Prostate gland (tissue), 2 donors: ENCODE measurements around the gene SMC5. TPM values are rescaled to one million over a fixed set of nuclear protein-coding genes. Genes with fewer than 3 reads are reported as not detected.

Experiments used
- DNase-seq: peaks from one replicate; pipeline ENCODE4 v3.0.0-alpha.2; 2019; ENCODE audit warnings: low spot score
- H3K27ac ChIP-seq, 2 donors: fragments of 200-600 bp; sonication (generic); 2 replicates each; pipeline ENCODE4 v1.5.1; 2017 to 2019
- H3K27me3 ChIP-seq: fragments of 200-600 bp; sonication (generic); replicated peaks from 2 replicates; pipeline ENCODE4 v1.5.1; 2019; ENCODE audit not compliant: insufficient read depth
- H3K36me3 ChIP-seq, 2 donors: fragments of 200-600 bp; sonication (generic); 1 replicate in 1 of 2; 2 replicates in 1 of 2; pipeline versions ENCODE4 v1.5.1 to v1.8.1; 2017 to 2019
- H3K4me1 ChIP-seq: fragments of 200-600 bp; sonication (generic); replicated peaks from 2 replicates; pipeline ENCODE4 v1.5.1; 2019
- H3K4me3 ChIP-seq, 2 donors: fragments of 200-600 bp; sonication (generic); 2 replicates each; pipeline ENCODE4 v1.5.1; 2017 to 2019
- H3K9me3 ChIP-seq: fragments of 200-600 bp; sonication (generic); 2 replicates; pipeline ENCODE4 v1.5.1; 2017
- CTCF ChIP-seq, 4 experiments: fragments of 200-600 bp in 2 of 4; fragments of 450-650 bp in 2 of 4; sonication (generic) in 2 of 4; IDR thresholded peaks; 1 replicate in 3 of 4; 2 replicates in 1 of 4; pipeline ENCODE4 v1.5.1; 2016 to 2019; ENCODE audit warnings: antibody characterized with exemption in 4 of 4, mild to moderate bottlenecking in 2 of 4, moderate library complexity in 2 of 4
- POLR2A ChIP-seq: fragments of 450-650 bp; IDR thresholded peaks from one replicate; pipeline ENCODE4 v1.6.1; 2016; ENCODE audit warnings: antibody characterized with exemption, mild to moderate bottlenecking
- POLR2AphosphoS5 ChIP-seq: sonication (generic); formaldehyde crosslinking; IDR thresholded peaks from one replicate; pipeline ENCODE4 v1.6.1; 2017; ENCODE audit warnings: antibody characterized with exemption
- WGBS: methylation state at CpG from one replicate; pipeline ENCODE4 v1.1.5; 2018; 5-methylcytosine and 5-hydroxymethylcytosine counted together
- intact Hi-C: fragments of 100-400 bp; cut with DNase I; formaldehyde crosslinking; loops from one replicate; pipeline ENCODE4 v1.14.2; 2022
- total RNA-seq, 2 donors: library from RNA; depleted of rRNA; stranded (reverse); fragments of >200 nt; gene quantifications; one replicate each; pipeline ENCODE4 v1.1.0, GENCODE V29; 2016

SMC5 gene
- total RNA-seq, 2 donors from 2014 or later, result 28.7 to 29.7 TPM

GRCh38 chr9:70285981-70286598, 27.3 kb downstream of the SMC5 start:
- Histone ChIP-seq H3K4me1 (no peaks in the 10 kb centered on the region), H3K4me3 (no peak overlapping the region), H3K27me3 (no peaks in the 10 kb centered on the region), H3K36me3 (no peaks in the 10 kb centered on the region), H3K27ac (no peak overlapping the region), H3K9me3 (no peaks in the 10 kb centered on the region)
- TF ChIP-seq POLR2AphosphoS5, result no peak
- TF ChIP-seq CTCF (IDR thresholded peaks at IDR 0.05), result no peak
- TF ChIP-seq POLR2A, result no peak
- WGBS, result 42% methylated on average over 4 of the region's 4 CpGs
- DNase-seq, result no peak
- intact Hi-C loops, result no loop called here

GRCh38 chr9:70290626-70291025, 31.8 kb downstream of the SMC5 start:
- DNase-seq, result no peak
- no peak for TF ChIP-seq CTCF (IDR thresholded peaks at IDR 0.05)
- TF ChIP-seq POLR2A, result no peak
- TF ChIP-seq POLR2AphosphoS5, result no peak
- H3K9me3 ChIP-seq, result no peaks in the 10 kb centered on the region
- H3K4me1 ChIP-seq, result no peaks in the 10 kb centered on the region
- 80% methylated on average over 3 of the region's 3 CpGs for WGBS
- H3K4me3 ChIP-seq, result no peak overlapping the region
- no peaks in the 10 kb centered on the region for H3K27me3 ChIP-seq
- no peaks in the 10 kb centered on the region for H3K36me3 ChIP-seq
- H3K27ac ChIP-seq, result no peak overlapping the region
- intact Hi-C loops, result no loop called here

DNA sequence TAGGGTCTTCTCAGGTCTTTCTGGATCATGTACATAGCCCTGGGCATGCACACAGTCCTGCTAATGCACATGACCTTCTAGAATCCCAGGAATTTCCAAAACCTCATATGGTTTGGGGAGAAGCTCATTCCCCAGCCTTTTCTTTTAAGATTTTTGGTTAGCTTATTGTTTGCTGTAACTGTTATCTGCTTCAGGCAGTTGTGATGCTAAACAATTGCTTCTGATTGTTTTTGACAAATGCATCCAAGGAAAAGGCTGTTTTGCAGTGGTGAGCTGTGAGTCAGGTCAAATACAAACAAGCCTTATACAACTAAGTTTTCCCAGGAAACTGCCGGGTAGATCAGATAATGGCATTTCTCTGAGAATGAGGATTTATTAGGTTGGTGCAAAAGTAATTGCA, 32.7 kb downstream of the SMC5 start:
- intact Hi-C loops, result no loop called here
- DNase-seq, result no peak
- Histone ChIP-seq H3K27ac (no peak overlapping the region), H3K4me1 (no peaks in the 10 kb centered on the region), H3K27me3 (no peaks in the 10 kb centered on the region), H3K9me3 (no peaks in the 10 kb centered on the region), H3K4me3 (no peak overlapping the region), H3K36me3 (no peaks in the 10 kb centered on the region)
- WGBS, result 93% methylated on average over 1 of the region's 1 CpG
- TF ChIP-seq CTCF (IDR thresholded peaks at IDR 0.05) (no peak), POLR2A (no peak), POLR2AphosphoS5 (no peak)

DNA sequence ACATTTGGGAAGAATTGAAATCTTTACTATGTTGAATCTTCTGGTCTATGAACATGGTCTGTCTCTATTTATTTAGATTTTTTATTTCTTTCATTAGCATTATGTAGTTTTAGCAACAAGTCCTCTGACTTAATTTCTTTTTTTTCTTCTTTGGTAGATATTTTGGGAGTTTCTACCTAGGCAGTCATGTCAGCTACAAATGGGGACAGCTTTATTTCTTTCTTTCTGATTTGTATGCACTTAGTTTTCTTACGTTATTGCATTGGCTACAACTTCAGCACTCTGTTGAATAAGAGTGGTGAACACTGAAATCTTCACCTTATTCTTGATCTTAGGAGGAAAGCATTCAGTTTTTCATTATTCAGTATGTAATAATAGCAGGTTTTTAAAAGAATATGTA, 33.5 kb downstream of the SMC5 start:
- Histone ChIP-seq H3K27ac (no peak overlapping the region), H3K9me3 (no peaks in the 10 kb centered on the region), H3K27me3 (no peaks in the 10 kb centered on the region), H3K4me1 (no peaks in the 10 kb centered on the region), H3K4me3 (no peak overlapping the region), H3K36me3 (no peaks in the 10 kb centered on the region)
- intact Hi-C loops, result no loop called here
- 92% methylated on average over 1 of the region's 1 CpG for WGBS
- DNase-seq, result no peak
- no peak for TF ChIP-seq POLR2AphosphoS5
- TF ChIP-seq POLR2A, result no peak
- no peak for TF ChIP-seq CTCF (IDR thresholded peaks at IDR 0.05)

DNA sequence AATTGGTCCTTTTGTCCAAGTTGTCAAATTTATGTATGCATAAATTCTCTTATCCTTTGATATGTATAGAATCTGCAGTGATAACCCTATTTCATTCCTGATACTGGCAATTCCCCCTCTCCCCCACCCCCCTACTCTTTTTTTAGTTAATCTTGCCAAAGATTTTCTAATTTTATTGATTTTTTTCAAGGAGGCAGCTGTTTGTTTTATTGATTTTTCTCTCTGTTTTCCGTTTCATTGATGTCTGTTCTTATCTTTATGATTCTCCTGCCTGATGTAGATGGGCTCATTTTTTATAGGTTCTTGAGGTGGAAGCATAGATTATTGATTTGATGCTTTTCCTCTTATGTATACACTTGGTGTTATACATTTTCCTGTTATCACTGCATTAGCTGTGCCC, 34.4 kb downstream of the SMC5 start:
- TF ChIP-seq POLR2A, result no peak
- TF ChIP-seq POLR2AphosphoS5, result no peak
- H3K9me3 ChIP-seq, result no peaks in the 10 kb centered on the region
- H3K36me3 ChIP-seq, result no peaks in the 10 kb centered on the region
- no peak overlapping the region for H3K4me3 ChIP-seq
- intact Hi-C loops, result no loop called here
- 89% methylated on average over 1 of the region's 1 CpG for WGBS
- H3K27me3 ChIP-seq, result no peaks in the 10 kb centered on the region
- H3K4me1 ChIP-seq, result no peaks in the 10 kb centered on the region
- no peak for DNase-seq
- no peak overlapping the region for H3K27ac ChIP-seq
